ENCODE data around the gene LKAAEAR1.

LKAAEAR1 gene

GRCh38 chr20:64037199-64037497, 47.0 kb downstream of the LKAAEAR1 start:
- no peak for DNase-seq (ENCODE audit: low spot score)

- no peak for DNase-seq (ENCODE audit: low spot score)
Observed at GRCh38 chr20:64036346-64037198, 47.6 kb downstream of the LKAAEAR1 start.

DNA sequence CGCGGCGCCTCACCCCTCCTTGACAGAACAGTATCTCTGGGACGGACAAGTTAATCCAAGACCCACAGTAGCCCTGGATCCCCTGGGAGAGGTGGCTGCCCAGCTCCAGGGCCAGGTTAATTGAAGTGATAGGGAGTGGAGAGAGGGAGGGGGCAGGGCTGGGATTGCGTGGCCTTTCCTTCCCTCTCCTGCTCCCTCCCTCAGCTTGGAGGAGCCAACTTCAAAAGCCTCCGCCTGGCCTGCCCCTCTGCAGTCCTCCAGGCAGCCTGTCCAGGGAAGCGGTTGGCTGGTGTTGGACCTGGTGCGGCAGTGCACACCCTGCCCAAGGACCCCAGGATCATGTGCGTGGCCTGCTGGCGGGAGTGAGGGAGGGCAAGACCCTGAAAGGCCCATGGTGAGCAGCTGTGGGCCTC, 48.3 kb downstream of the LKAAEAR1 start, which contains the start of gene C20orf204:
Gene C20orf204 (plus strand): TSS at position 250 of the 413 bp plus-strand sequence. CDS start 142 bp downstream, at position 392.
- no peak for DNase-seq (ENCODE audit: low spot score)

- no peak for DNase-seq (ENCODE audit: low spot score)
Observed at GRCh38 chr20:64035066-64035932, 48.9 kb downstream of the LKAAEAR1 start.

DNA sequence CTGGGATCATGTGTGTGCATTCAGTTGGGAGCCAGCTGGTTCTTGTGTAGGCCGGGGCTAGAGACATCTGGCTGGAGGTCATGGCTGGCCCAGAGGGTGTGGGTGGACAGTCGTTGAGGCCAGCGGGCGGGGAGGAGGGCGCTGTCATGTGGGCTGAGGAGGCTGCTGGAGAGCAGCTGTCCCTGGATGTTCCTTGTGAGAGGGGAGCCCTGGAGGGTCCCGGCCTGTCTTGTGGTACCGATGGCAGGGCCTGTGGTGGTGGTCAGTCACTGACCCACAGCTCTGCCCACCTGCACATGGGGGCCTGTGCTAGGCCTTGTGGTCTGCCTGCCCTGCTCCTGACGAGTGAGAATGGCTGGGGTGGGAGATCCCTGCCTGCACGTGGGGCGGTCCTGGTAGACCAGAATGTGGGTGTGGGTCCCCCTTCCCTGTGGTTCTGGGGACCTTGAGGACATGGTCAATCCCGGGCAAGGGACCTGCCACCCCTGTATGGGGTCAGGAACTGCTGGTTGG, 50.2 kb downstream of the LKAAEAR1 start:
- DNase-seq (ENCODE audit: low spot score): no peak

Data from putamen (tissue), 1 donor.